Activated CD4-positive, CD25-positive, alpha-beta regulatory T cell treated with anti-CD3 and anti-CD28 coated beads, Interleukin-2, amount 50 U/mL, for 24 hours (primary cell): Measurements from ENCODE around the gene SEC24D.
"Not testable (repeated sequence)": the region's sequence is repeated elsewhere in the genome, so short reads cannot be mapped to it uniquely, and the experiment has no call there.

Source experiments
- ATAC-seq, 2 donors: fragments of 150-1000 bp; cut with Tn5 transposase; one replicate each; pipeline ENCODE4 v1.10.0; 2021; ENCODE audit warnings: mild to moderate bottlenecking in 1 of 2, moderate library complexity in 1 of 2

The SEC24D gene

GRCh38 chr4:118810991-118811764 is 24.7 kb downstream of the SEC24D start:
- no peak for ATAC-seq

GRCh38 chr4:118807659-118808058 is 28.3 kb downstream of the SEC24D start:
- no peak for ATAC-seq

GRCh38 chr4:118803253-118803652 is 32.7 kb downstream of the SEC24D start:
- no peak for ATAC-seq

- ATAC-seq = no peak
Observed at GRCh38 chr4:118801895-118802575, 33.9 kb downstream of the SEC24D start.

GRCh38 chr4:118799231-118799942 is 36.5 kb downstream of the SEC24D start:
- no peak for ATAC-seq

- no peak for ATAC-seq
Observed at GRCh38 chr4:118798658-118799057, 37.3 kb downstream of the SEC24D start.

- ATAC-seq = no peak
Observed at GRCh38 chr4:118797558-118798142, 38.3 kb downstream of the SEC24D start.

- ATAC-seq = not testable (repeated sequence)
Observed at GRCh38 chr4:118791690-118792446, 44.1 kb downstream of the SEC24D start.

GRCh38 chr4:118790544-118790943 is 45.4 kb downstream of the SEC24D start:
- ATAC-seq = no peak

- ATAC-seq = no peak
Observed at GRCh38 chr4:118788911-118789310, 47.0 kb downstream of the SEC24D start.

GRCh38 chr4:118787844-118788380 is 48.0 kb downstream of the SEC24D start:
- ATAC-seq = no peak

- ATAC-seq = no peak
Observed at GRCh38 chr4:118784776-118785175, 51.1 kb downstream of the SEC24D start.

- no peak for ATAC-seq
Observed at GRCh38 chr4:118783887-118784286, 52.0 kb downstream of the SEC24D start.

- not testable (repeated sequence) for ATAC-seq
Observed at GRCh38 chr4:118782886-118783285, 53.0 kb downstream of the SEC24D start.

GRCh38 chr4:118777649-118778048 is 58.3 kb downstream of the SEC24D start:
- not testable (repeated sequence) for ATAC-seq

- not testable (repeated sequence) for ATAC-seq
Observed at GRCh38 chr4:118776955-118777640, 58.8 kb downstream of the SEC24D start.

GRCh38 chr4:118776157-118776954 is 59.6 kb downstream of the SEC24D start:
- ATAC-seq = no peak

- no peak for ATAC-seq
Observed at GRCh38 chr4:118775405-118775804, 60.5 kb downstream of the SEC24D start.

GRCh38 chr4:118774989-118775388 is 60.9 kb downstream of the SEC24D start:
- no peak for ATAC-seq

GRCh38 chr4:118774321-118774720 is 61.6 kb downstream of the SEC24D start:
- no peak for ATAC-seq

- ATAC-seq = no peak
Observed at GRCh38 chr4:118773429-118773792, 62.5 kb downstream of the SEC24D start.
